ENCODE data around the gene ANO8. TPM values are rescaled to one million over a fixed set of nuclear protein-coding genes. Genes with fewer than 3 reads are reported as not detected.

The ANO8 gene
- total and polyA plus RNA-seq, 2 experiments from 2014 or later, result 4.5 to 24.9 TPM

- TF ChIP-seq, protein P1, sequence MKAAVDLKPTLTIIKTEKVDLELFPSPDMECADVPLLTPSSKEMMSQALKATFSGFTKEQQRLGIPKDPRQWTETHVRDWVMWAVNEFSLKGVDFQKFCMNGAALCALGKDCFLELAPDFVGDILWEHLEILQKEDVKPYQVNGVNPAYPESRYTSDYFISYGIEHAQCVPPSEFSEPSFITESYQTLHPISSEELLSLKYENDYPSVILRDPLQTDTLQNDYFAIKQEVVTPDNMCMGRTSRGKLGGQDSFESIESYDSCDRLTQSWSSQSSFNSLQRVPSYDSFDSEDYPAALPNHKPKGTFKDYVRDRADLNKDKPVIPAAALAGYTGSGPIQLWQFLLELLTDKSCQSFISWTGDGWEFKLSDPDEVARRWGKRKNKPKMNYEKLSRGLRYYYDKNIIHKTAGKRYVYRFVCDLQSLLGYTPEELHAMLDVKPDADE (IDR thresholded peaks at IDR 0.05), result no peak
- no peak for TF ChIP-seq NANOG (IDR thresholded peaks at IDR 0.05; ENCODE audit: borderline replicate concordance)
- TF ChIP-seq EZH2 (IDR thresholded peaks at IDR 0.05; ENCODE audit: low read depth, unreplicated experiment), result no peak
- no peak for TF ChIP-seq JUNB (IDR thresholded peaks at IDR 0.05; ENCODE audit: unreplicated experiment)
- no peak for TF ChIP-seq ZNF331 (CRISPR knock-in tag; IDR thresholded peaks at IDR 0.05; ENCODE audit: low read depth)
- TF ChIP-seq STAT1 (IDR thresholded peaks at IDR 0.05; ENCODE audit: unreplicated experiment), result no peak
- TF ChIP-seq, protein P2, sequence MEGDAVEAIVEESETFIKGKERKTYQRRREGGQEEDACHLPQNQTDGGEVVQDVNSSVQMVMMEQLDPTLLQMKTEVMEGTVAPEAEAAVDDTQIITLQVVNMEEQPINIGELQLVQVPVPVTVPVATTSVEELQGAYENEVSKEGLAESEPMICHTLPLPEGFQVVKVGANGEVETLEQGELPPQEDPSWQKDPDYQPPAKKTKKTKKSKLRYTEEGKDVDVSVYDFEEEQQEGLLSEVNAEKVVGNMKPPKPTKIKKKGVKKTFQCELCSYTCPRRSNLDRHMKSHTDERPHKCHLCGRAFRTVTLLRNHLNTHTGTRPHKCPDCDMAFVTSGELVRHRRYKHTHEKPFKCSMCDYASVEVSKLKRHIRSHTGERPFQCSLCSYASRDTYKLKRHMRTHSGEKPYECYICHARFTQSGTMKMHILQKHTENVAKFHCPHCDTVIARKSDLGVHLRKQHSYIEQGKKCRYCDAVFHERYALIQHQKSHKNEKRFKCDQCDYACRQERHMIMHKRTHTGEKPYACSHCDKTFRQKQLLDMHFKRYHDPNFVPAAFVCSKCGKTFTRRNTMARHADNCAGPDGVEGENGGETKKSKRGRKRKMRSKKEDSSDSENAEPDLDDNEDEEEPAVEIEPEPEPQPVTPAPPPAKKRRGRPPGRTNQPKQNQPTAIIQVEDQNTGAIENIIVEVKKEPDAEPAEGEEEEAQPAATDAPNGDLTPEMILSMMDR (conservative IDR thresholded peaks at IDR 0.05; ENCODE audit: low read depth in 2 of 2), result no peak
Observed at GRCh38 chr19:17318966-17319365, 15.7 kb downstream of the ANO8 start (continued).

GRCh38 chr19:17314007-17314593 is 20.6 kb downstream of the ANO8 start:
- H2AFZ ChIP-seq, result no peak overlapping the region
- DNase-seq (ENCODE audit: low spot score) (no peak), ATAC-seq (no peak)
- Mint-ChIP-seq H3K27ac (no peak overlapping the region), H3K36me3 (ENCODE audit: low read depth) (peaks cover 39% of the 10 kb centered on the region), H3K27me3 (ENCODE audit: insufficient read depth, low read depth, poor library complexity) (peaks cover 18% of the 10 kb centered on the region), H3K9me3 (no peaks in the 10 kb centered on the region; the same call in 2 of the 3 replicates), H3K4me3 (no peak overlapping the region), H3K4me1 (peaks cover 12% of the 10 kb centered on the region)
- peaks cover 8% of the 10 kb centered on the region; the same call in 1 of the 2 replicates for H3F3A ChIP-seq (replicated peaks; ENCODE audit: low read depth)
- no peaks in the 10 kb centered on the region for H3K9me2 ChIP-seq (ENCODE audit: insufficient read depth)
- H3K27ac ChIP-seq (ENCODE audit: low read depth), result no peak overlapping the region
- H3K4me1 ChIP-seq (ENCODE audit: insufficient read depth), result peaks cover 9% of the 10 kb centered on the region
- H3K27me3 ChIP-seq (ENCODE audit: insufficient read depth), result no peaks in the 10 kb centered on the region
- H3K36me3 ChIP-seq (ENCODE audit: insufficient read depth), result peaks cover 10% of the 10 kb centered on the region; the same call in 1 of the 2 replicates
- no peak overlapping the region for H3K4me2 ChIP-seq
- no peak overlapping the region for H3K4me3 ChIP-seq
- peaks cover 16% of the 10 kb centered on the region for H4K20me1 ChIP-seq (replicated peaks; ENCODE audit: insufficient read depth)
- peaks cover 25% of the 10 kb centered on the region for H3K79me2 ChIP-seq (replicated peaks; ENCODE audit: insufficient read depth)
- no peak for TF ChIP-seq ZNF114 (CRISPR knock-in tag; IDR thresholded peaks at IDR 0.05)
- TF ChIP-seq STAT1 (IDR thresholded peaks at IDR 0.05; ENCODE audit: unreplicated experiment), result no peak
- TF ChIP-seq, protein P1 (IDR thresholded peaks at IDR 0.05), result no peak
- TF ChIP-seq NANOG (IDR thresholded peaks at IDR 0.05; ENCODE audit: borderline replicate concordance), result no peak
- TF ChIP-seq, protein P3, sequence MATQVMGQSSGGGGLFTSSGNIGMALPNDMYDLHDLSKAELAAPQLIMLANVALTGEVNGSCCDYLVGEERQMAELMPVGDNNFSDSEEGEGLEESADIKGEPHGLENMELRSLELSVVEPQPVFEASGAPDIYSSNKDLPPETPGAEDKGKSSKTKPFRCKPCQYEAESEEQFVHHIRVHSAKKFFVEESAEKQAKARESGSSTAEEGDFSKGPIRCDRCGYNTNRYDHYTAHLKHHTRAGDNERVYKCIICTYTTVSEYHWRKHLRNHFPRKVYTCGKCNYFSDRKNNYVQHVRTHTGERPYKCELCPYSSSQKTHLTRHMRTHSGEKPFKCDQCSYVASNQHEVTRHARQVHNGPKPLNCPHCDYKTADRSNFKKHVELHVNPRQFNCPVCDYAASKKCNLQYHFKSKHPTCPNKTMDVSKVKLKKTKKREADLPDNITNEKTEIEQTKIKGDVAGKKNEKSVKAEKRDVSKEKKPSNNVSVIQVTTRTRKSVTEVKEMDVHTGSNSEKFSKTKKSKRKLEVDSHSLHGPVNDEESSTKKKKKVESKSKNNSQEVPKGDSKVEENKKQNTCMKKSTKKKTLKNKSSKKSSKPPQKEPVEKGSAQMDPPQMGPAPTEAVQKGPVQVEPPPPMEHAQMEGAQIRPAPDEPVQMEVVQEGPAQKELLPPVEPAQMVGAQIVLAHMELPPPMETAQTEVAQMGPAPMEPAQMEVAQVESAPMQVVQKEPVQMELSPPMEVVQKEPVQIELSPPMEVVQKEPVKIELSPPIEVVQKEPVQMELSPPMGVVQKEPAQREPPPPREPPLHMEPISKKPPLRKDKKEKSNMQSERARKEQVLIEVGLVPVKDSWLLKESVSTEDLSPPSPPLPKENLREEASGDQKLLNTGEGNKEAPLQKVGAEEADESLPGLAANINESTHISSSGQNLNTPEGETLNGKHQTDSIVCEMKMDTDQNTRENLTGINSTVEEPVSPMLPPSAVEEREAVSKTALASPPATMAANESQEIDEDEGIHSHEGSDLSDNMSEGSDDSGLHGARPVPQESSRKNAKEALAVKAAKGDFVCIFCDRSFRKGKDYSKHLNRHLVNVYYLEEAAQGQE (IDR thresholded peaks at IDR 0.05; ENCODE audit: unreplicated experiment), result no peak
- TF ChIP-seq POLR2AphosphoS5 (IDR thresholded peaks at IDR 0.05; ENCODE audit: low read depth), result no peak
- no peak for TF ChIP-seq EZH2phosphoT487 (IDR thresholded peaks at IDR 0.05; ENCODE audit: unreplicated experiment)
